Ovary (tissue), 9 donors: ENCODE measurements around the gene MRPL58. TPM values are rescaled to one million over a fixed set of nuclear protein-coding genes. Genes with fewer than 3 reads are reported as not detected.
"Not testable (repeated sequence)": the region's sequence is repeated elsewhere in the genome, so short reads cannot be mapped to it uniquely, and the experiment has no call there.

Experiments
- DNase-seq, 5 donors: peaks; one replicate each; pipeline ENCODE4 v3.0.0-alpha.2; 2019 to 2020
- H3K27ac ChIP-seq, 2 donors: fragments of 200-600 bp; one replicate each; pipeline versions ENCODE4 v1.5.1 to v1.8.0; 2019 to 2022
- H3K27me3 ChIP-seq: fragments of 200-600 bp; one replicate; pipeline ENCODE4 v1.8.0; 2022
- H3K36me3 ChIP-seq: fragments of 200-600 bp; sonication (generic); one replicate; pipeline ENCODE4 v1.5.1; 2019
- H3K4me1 ChIP-seq: one replicate; pipeline ENCODE4 v1.8.1; 2013; ENCODE audit warnings: mild to moderate bottlenecking, moderate library complexity; ENCODE audit not compliant: insufficient read depth
- H3K4me3 ChIP-seq: fragments of 200-600 bp; sonication (generic); one replicate; pipeline ENCODE4 v1.5.1; 2017
- H3K9me3 ChIP-seq, 2 donors: fragments of 200-600 bp in 1 of 2; sonication (generic) in 1 of 2; one replicate each; pipeline versions ENCODE4 v1.5.1 to v1.8.1; 2013 to 2019; ENCODE audit warnings: mild to moderate bottlenecking in 1 of 2, moderate library complexity in 1 of 2
- EP300 ChIP-seq: sonication (generic); formaldehyde crosslinking; IDR thresholded peaks from one replicate; pipeline ENCODE4 v1.6.1; 2017; ENCODE audit warnings: antibody characterized with exemption
- POLR2A ChIP-seq: fragments of 450-650 bp; IDR thresholded peaks from one replicate; pipeline ENCODE4 v1.6.1; 2017; ENCODE audit warnings: antibody characterized with exemption, mild to moderate bottlenecking, moderate library complexity
- WGBS, 3 donors: extraction: QIAGEN DNeasy Blood & Tissue Kit in 1 of 3; methylation state at CpG; one replicate each; pipeline versions ENCODE4 v1.1.5 to v1.1.7; 2013 to 2017; 5-methylcytosine and 5-hydroxymethylcytosine counted together
- intact Hi-C, 4 donors: fragments of 100-400 bp; cut with DNase I; formaldehyde crosslinking; loops; one replicate each; pipeline versions ENCODE4 v1.11.0 to v1.15.1; 2022 to 2023
- polyA plus RNA-seq, 2 donors: library from polyadenylated mRNA; stranded (reverse); fragments of 200-250 nt in 1 of 2; fragments of 350-450 nt in 1 of 2; fragmentation: Illumina TruSeq in 1 of 2; extraction: RNeasy Lipid Tissue Mini Kit (QIAGEN cat#74804) in 1 of 2; gene quantifications; one replicate each; pipeline ENCODE4 v1.2.3, GENCODE V29; 2013 to 2014
- total RNA-seq, 7 donors: library from RNA; depleted of rRNA in 2 of 7; stranded (reverse); fragments of >200 nt in 2 of 7; fragmentation: NEBNext Ultra II Directional in 3 of 7; extraction: Animal tissue kit (Norgen Biotek cat#: 25700) in 3 of 7; gene quantifications; one replicate each; pipeline versions ENCODE4 v1.1.0 to v1.2.4, GENCODE V29; 2016 to 2023
- TF ChIP-seq, protein P1 (sequence below), 3 donors: fragments of 450-650 bp in 2 of 3; fragments of 200-600 bp in 1 of 3; IDR thresholded peaks; one replicate each; pipeline versions ENCODE4 v1.5.1 to v1.8.0; 2016 to 2022; ENCODE audit warnings: antibody characterized with exemption in 3 of 3, mild to moderate bottlenecking in 1 of 3
- donor health status: DM: no; HTN: no; CAD: no; lungs with moderate emphysema.
- donor health status: DM: no; HTN: no; CAD: no.
- donor health status: Bipolar disorder and iron deficiency.
- donor health status: DM: yes; HTN: yes; CAD: no.
- donor health status: DM: no; HTN: no; CAD: no.
- donor health status: DM: yes; HTN: yes; CAD: no.

Gene MRPL58
- total and polyA plus RNA-seq, 9 donors, result 17.9 to 40.6 (median 24.3) TPM

DNA sequence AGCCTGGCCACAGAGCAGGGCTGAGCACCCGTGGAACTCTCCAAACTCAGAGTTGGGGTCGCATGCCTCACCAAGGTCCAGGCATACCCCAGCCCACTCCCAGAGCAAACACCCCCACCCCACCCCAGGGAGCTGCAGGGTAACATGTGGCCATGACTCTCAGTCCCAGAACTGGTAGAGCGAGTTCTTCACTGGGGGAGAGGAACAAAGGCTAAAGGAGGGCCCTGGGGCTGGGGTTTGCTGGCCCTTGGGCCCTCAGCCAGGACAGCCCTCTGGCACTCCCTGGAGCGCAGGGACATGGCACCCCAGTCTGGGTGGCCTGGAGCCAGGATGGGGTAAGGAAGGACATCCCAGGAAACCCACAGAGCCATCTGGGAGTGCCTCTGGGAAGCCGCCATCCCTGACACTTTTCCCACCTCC is 44.1 kb upstream of the MRPL58 start:
- H3K27ac ChIP-seq, result no peak overlapping the region
- H3K4me3 ChIP-seq, result no peak overlapping the region

DNA sequence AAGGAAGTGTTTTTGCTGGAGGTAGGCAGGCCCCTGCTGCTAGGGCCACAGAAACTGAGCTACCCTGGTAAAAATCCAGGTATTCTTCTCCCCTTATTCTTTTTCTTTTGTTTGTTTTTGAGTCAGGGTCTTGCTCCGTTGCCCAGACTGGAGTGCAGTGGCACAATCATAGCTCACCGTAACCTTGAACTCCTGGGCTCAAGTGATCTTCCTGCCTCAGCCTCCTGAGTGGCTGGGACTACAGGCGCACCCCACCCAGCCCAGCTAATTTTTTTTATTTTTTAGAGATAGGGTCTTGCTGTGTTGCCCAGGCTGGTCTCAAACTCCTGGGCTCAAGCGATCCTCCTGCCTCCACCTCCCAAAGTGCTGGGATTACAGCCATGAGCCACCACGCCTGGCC is 43.0 kb upstream of the MRPL58 start:
- H3K4me1 ChIP-seq, H3K4me3 ChIP-seq, H3K36me3 ChIP-seq, H3K27me3 ChIP-seq, H3K27ac ChIP-seq, DNase-seq, H3K9me3 ChIP-seq: not testable (repeated sequence)
- intact Hi-C loops, result loop anchor here (10.0 kb wide), 3 partner anchors 45 to 235 kb away; partner anchors contain the start of genes NUP85 (in 3 of the 4) and MRPL58 (in 1 of the 4)
- WGBS, 3 donors, result 87 to 90% (median 89%) methylated on average over 5 of the region's 5 CpGs

More for the DNA sequence above, 44.1 kb upstream of the MRPL58 start:
- intact Hi-C loops, result loop anchor here (10.0 kb wide), 3 partner anchors 46 to 236 kb away; partner anchors contain the start of genes NUP85 (in 3 of the 4) and MRPL58 (in 1 of the 4)
- WGBS, 3 donors, result 70 to 81% (median 71%) methylated on average over 5 of the region's 5 CpGs
- Histone ChIP-seq H3K36me3 (no peaks in the 10 kb centered on the region), H3K9me3 (no peaks in the 10 kb centered on the region), H3K4me1 (peaks cover 7% of the 10 kb centered on the region), H3K27me3 (no peaks in the 10 kb centered on the region)
- TF ChIP-seq EP300, result no peak
- TF ChIP-seq, protein P1, sequence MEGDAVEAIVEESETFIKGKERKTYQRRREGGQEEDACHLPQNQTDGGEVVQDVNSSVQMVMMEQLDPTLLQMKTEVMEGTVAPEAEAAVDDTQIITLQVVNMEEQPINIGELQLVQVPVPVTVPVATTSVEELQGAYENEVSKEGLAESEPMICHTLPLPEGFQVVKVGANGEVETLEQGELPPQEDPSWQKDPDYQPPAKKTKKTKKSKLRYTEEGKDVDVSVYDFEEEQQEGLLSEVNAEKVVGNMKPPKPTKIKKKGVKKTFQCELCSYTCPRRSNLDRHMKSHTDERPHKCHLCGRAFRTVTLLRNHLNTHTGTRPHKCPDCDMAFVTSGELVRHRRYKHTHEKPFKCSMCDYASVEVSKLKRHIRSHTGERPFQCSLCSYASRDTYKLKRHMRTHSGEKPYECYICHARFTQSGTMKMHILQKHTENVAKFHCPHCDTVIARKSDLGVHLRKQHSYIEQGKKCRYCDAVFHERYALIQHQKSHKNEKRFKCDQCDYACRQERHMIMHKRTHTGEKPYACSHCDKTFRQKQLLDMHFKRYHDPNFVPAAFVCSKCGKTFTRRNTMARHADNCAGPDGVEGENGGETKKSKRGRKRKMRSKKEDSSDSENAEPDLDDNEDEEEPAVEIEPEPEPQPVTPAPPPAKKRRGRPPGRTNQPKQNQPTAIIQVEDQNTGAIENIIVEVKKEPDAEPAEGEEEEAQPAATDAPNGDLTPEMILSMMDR (IDR thresholded peaks at IDR 0.05), result no peak
- TF ChIP-seq POLR2A, result no peak
- DNase-seq, result no peak

DNA sequence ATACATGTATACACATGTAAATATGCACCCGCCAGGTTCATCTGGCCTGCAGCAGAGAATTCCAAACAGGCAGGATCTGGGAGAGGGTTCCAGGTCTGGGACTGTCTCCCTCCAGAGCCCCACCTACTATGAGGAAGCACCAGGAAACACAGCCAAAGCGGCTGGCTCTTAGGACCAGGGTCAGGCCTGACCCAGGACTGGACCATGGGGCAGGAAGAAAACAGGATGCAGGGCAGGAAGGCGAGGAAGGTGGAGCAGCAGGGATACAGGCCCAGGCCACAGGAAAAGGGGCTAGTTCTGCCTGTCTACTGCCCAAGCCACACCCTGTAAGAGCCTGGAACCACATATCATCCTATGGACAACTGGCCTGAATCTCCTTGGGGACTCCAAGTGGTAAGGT is 42.1 kb upstream of the MRPL58 start:
- no peaks in the 10 kb centered on the region for H3K36me3 ChIP-seq
- TF ChIP-seq POLR2A, result no peak
- H3K9me3 ChIP-seq, result no peaks in the 10 kb centered on the region
- no peak overlapping the region for H3K27ac ChIP-seq
- intact Hi-C loops, result no loop called here
- no peak for DNase-seq
- 76 to 95% (median 84%) methylated on average over 3 of the region's 3 CpGs for WGBS, 3 donors
- H3K4me3 ChIP-seq, result no peak overlapping the region
- no peaks in the 10 kb centered on the region for H3K27me3 ChIP-seq
- peaks cover 7% of the 10 kb centered on the region for H3K4me1 ChIP-seq

DNA sequence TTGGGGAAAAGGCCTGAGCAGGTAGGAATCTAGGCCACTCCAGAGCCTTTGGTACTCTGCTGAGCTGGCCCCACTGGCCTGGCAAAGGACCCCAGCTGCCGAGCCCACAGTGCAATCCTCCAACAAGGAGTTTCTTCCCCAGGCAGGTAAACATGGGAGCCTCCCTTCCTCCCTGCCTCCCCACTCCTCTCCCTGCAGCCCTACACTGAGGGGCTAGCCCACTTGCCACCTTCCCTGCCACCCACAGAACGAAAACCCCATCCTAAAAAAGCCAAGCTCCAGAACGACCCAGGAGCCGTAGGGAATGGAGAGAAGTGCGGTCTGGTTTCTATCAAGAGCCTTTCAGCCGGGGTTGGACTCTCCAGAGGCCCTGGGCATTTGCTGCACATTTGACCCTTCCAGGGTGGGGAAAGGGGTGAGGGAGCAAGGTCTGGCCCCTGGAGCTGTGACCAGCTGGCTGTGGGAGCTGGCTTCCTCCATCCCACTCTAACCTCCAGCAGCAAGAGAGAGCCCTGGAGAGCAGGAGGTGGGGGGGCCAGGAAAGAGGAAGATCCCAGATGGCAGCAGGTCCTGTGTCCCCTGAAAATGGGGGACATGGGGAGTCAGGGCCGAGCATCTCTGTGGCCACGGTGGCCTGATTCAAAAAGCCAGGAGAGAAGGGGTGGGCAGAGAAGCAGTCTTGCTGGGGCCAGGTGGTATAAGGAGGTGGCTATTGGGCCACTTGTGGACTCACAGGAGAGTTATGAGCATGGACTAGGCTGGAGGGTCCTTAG is 41.2 kb upstream of the MRPL58 start:
- Histone ChIP-seq H3K27me3 (no peaks in the 10 kb centered on the region), H3K9me3 (no peaks in the 10 kb centered on the region), H3K4me3 (peak overlapping the region; percentile 44), H3K4me1 (peaks cover 7% of the 10 kb centered on the region), H3K27ac (no peak overlapping the region), H3K36me3 (no peaks in the 10 kb centered on the region)
- DNase-seq, result no peak
- 85 to 87% (median 85%) methylated on average over 8 of the region's 8 CpGs for WGBS, 3 donors
- intact Hi-C loops, result no loop called here
- TF ChIP-seq POLR2A (no peak), EP300 (no peak)
- TF ChIP-seq, protein P1 (IDR thresholded peaks at IDR 0.05), result no peak

DNA sequence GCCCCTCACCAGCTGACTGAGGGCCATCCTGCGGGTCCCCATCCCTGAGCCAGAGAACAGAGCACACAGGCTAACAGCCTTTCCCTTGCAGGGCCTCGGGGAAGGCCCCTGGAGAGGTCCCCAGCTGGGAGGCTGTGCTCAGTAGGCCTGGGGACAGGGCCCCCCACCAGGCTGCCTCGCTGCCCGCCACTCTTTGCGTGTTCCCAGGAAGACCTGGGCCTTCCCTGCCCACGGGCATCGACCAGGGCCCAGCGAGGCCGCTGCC is 40.7 kb upstream of the MRPL58 start:
- TF ChIP-seq, protein P1 (IDR thresholded peaks at IDR 0.05), result no peak
- TF ChIP-seq EP300 (no peak), POLR2A (no peak)
- Histone ChIP-seq H3K27me3 (no peaks in the 10 kb centered on the region), H3K4me3 (peak overlapping the region; percentile 44), H3K27ac (no peak overlapping the region), H3K9me3 (no peaks in the 10 kb centered on the region), H3K36me3 (no peaks in the 10 kb centered on the region), H3K4me1 (peaks cover 7% of the 10 kb centered on the region)
- no peak for DNase-seq
- intact Hi-C loops, result no loop called here
- WGBS, 3 donors, result 16 to 29% (median 25%) methylated on average over 9 of the region's 9 CpGs
